Neural crest cell (in vitro differentiated cells): Measurements from ENCODE around the gene ZNF598. TPM values are rescaled to one million over a fixed set of nuclear protein-coding genes. Genes with fewer than 3 reads are reported as not detected.
A peak's percentile ranks its signal among the peaks of the same experiment; 100 is the strongest.

Source experiments
- DNase-seq: peaks from one replicate; pipeline ENCODE4 v3.0.0; 2021; ENCODE audit warnings: low read depth, mixed read lengths, low spot score
- H3K27ac Mint-ChIP-seq: one replicate; pipeline ENCODE4 v1.8.0; 2021; ENCODE audit warnings: mild to moderate bottlenecking, mixed read lengths; ENCODE audit not compliant: unreplicated experiment
- H3K27me3 Mint-ChIP-seq: 2 replicates; pipeline ENCODE4 v1.8.0; 2021; ENCODE audit warnings: low read depth, mild to moderate bottlenecking, mixed read lengths
- H3K36me3 Mint-ChIP-seq: 2 replicates; pipeline ENCODE4 v1.8.0; 2021; ENCODE audit warnings: low read depth, mild to moderate bottlenecking, mixed read lengths
- H3K4me1 Mint-ChIP-seq: 2 replicates; pipeline ENCODE4 v1.8.0; 2021; ENCODE audit warnings: mixed read lengths
- H3K4me3 Mint-ChIP-seq: one replicate; pipeline ENCODE4 v1.8.0; 2021; ENCODE audit warnings: mild to moderate bottlenecking, mixed read lengths
- H3K9me3 Mint-ChIP-seq: 2 replicates; pipeline ENCODE4 v1.8.0; 2021; ENCODE audit warnings: mixed read lengths
- CTCF ChIP-seq: fragments of 200-600 bp; sonication (generic); conservative IDR thresholded peaks from 2 replicates; pipeline ENCODE4 v1.5.0; 2021; ENCODE audit warnings: antibody characterized with exemption, mild to moderate bottlenecking
- total RNA-seq: library from RNA; stranded (reverse); gene quantifications from 2 replicates; pipeline ENCODE4 v1.2.1, GENCODE V29; 2021

ZNF598 gene
- total RNA-seq, 1 donor from 2014 or later: 55.7 TPM

DNA sequence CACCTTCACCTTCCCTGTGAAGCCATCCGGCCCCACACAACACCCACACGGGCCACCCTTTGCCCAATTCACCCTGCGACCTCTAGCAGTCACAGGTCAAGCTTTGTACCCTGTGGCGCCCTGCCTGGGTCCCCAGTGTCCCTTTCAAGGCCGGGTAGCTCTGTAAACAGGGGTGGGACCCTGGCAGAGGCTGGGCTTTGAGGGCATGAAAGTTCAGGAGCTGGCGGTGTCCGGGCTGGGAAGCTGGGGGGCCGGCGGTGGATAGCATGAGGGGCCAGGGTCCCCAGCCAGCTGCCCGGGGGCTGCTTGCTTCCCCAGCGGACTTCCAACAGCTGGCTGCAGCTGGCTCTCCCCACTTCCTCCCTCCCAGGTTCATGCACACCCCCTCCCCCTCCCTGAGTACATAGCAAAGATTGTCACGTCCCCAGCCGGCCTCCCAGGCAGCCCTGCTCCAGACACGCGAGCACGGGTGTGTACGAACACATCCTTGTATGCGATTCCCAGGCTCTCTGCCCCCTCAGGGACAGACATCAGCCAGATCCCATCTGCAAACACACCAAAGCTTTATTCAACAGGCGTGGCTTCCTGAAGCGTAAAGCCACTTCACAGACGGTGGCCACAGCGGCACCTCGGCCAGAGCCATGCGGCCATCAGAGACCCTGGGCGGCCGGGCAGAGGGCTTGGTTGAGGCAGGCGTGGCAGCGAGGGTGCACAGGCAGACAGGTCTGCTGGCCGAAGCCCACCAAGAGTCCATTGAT, 29.8 kb upstream of the ZNF598 start:
- no peaks in the 10 kb centered on the region for H3K9me3 Mint-ChIP-seq
- H3K36me3 Mint-ChIP-seq: no peaks in the 10 kb centered on the region
- no peak overlapping the region for H3K27ac Mint-ChIP-seq
- no peak for DNase-seq
- TF ChIP-seq CTCF: no peak
- H3K4me1 Mint-ChIP-seq: peaks cover 4% of the 10 kb centered on the region
- no peaks in the 10 kb centered on the region for H3K27me3 Mint-ChIP-seq
- peak overlapping the region; percentile 57 for H3K4me3 Mint-ChIP-seq

DNA sequence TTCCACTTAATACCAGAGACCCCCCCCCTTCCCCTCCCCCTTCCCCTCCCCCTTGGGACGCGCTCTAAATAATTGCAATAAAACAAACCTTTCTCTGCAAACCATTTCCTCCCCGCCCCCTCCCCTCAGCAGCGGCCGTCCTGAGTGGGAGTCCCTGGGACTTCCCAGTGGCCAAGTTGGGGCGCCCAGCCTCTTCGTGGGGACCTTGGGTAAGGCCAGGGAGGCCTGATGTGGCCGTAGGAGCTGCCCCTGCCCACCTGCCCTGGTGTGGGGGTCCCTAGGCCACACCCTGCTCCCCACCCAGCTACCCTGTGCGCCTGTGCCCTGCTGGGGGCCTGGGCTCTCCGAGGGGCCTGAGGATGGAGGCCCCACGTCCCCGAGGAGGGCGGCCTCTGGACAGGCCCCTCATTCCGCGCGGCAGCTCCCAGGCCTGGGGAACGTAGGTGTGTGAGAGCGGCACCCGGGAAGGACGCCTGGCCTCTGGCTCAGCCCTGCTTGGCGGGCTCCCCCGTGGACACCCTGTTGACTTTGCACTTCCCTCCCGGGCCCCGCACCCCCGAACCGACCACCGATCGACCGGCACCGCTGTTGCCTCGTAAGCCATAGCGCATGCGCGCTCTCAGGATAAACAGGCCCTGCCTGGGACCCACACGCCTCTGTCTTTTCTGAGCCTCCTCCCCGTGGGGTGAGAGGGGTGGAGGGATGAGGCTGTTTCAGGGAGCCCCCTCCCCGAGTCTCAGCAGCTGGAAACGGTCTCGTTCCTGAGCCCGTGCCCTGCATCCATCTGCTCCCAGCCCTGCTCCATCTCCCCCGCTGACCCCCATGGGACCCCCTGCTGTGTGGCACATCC, 29.0 kb upstream of the ZNF598 start:
- Mint-ChIP-seq H3K4me3 (no peak overlapping the region), H3K9me3 (no peaks in the 10 kb centered on the region), H3K27ac (no peak overlapping the region), H3K27me3 (no peaks in the 10 kb centered on the region), H3K36me3 (no peaks in the 10 kb centered on the region), H3K4me1 (peaks cover 8% of the 10 kb centered on the region)
- DNase-seq: no peak
- no peak for TF ChIP-seq CTCF

DNA sequence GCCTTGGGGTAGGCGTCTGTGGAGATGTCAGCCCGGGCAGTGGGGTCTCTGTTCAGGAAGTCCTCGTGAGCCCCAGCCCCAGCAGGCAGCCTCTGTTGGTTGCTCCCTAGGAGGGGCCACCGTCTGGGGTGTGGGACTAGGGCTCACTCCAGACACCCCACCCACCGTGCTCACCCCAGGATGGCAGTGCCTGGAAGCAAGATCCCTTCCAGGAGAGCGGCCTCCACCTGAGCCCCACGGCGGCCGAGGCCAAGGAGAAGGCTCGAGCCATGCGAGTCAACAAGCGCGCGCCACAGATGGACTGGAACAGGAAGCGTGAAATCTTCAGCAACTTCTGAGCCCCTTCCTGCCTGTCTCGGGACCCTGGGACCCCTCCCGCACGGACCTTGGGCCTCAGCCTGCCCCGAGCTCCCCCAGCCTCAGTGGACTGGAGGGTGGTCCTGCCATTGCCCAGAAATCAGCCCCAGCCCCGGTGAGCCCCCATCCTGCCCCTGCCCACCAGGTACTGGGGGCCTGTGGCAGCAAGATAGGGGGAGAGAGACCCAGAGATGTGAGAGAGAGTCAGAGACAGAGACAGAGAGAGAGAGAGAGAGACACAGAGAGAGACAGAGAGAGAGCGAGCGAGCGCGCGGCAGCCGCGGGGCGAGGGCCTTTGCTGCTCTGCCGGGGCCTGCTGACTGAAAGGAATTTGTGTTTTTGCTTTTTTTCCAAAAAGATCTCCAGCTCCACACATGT, 28.2 kb upstream of the ZNF598 start:
- no peak for TF ChIP-seq CTCF
- DNase-seq: no peak
- Mint-ChIP-seq H3K27ac (no peak overlapping the region), H3K4me3 (no peak overlapping the region), H3K9me3 (no peaks in the 10 kb centered on the region), H3K4me1 (peaks cover 8% of the 10 kb centered on the region), H3K27me3 (no peaks in the 10 kb centered on the region), H3K36me3 (no peaks in the 10 kb centered on the region)

GRCh38 chr16:2037115-2037514, 27.5 kb upstream of the ZNF598 start:
- no peak overlapping the region for H3K27ac Mint-ChIP-seq
- no peak for DNase-seq
- peaks cover 8% of the 10 kb centered on the region for H3K4me1 Mint-ChIP-seq
- H3K36me3 Mint-ChIP-seq: no peaks in the 10 kb centered on the region
- H3K9me3 Mint-ChIP-seq: no peaks in the 10 kb centered on the region
- no peak overlapping the region for H3K4me3 Mint-ChIP-seq
- TF ChIP-seq CTCF: no peak
- no peaks in the 10 kb centered on the region for H3K27me3 Mint-ChIP-seq

DNA sequence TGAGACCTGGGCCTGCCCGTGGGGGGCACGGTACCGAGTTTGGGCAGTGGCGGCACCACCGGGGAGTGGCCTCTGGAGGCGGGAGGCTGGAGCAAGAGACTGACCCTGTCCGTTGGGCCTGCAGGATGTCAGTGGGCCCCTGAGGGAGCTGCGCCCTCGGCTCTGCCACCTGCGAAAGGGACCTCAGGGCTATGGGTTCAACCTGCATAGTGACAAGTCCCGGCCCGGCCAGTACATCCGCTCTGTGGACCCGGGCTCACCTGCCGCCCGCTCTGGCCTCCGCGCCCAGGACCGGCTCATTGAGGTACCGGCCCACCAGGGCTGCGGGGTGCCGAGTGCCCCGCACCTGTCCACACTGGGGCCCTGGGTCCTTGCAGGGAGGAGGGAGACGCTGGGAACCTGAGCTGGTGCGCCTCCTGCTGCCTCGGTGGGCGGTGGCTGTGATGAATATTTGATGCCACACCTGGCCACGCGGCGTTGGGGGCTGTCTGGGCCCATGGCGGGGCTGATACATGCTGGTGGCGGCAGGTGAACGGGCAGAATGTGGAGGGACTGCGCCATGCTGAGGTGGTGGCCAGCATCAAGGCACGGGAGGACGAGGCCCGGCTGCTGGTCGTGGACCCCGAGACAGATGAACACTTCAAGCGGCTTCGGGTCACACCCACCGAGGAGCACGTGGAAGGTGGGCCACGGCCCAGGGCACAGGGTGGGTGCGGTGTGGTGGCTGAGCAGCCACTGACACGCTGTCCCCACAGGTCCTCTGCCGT, 26.8 kb upstream of the ZNF598 start:
- no peak for TF ChIP-seq CTCF
- no peak overlapping the region for H3K4me3 Mint-ChIP-seq
- no peak overlapping the region for H3K27ac Mint-ChIP-seq

More for the DNA sequence above, 26.8 kb upstream of the ZNF598 start:
- H3K36me3 Mint-ChIP-seq: no peaks in the 10 kb centered on the region
- peaks cover 8% of the 10 kb centered on the region for H3K4me1 Mint-ChIP-seq
- no peak for DNase-seq
- H3K9me3 Mint-ChIP-seq: no peaks in the 10 kb centered on the region
- no peaks in the 10 kb centered on the region for H3K27me3 Mint-ChIP-seq
